ENCODE data around the gene SCG3.

Gene SCG3

GRCh38 chr15:51658664-51659063 lies 22.6 kb upstream of the SCG3 start:
- no peaks in the 10 kb centered on the region for H3K36me3 ChIP-seq

GRCh38 chr15:51661072-51661471 lies 20.2 kb upstream of the SCG3 start:
- no peaks in the 10 kb centered on the region for H3K9me3 ChIP-seq
- no peaks in the 10 kb centered on the region for H3K4me1 ChIP-seq
- H3K27ac ChIP-seq = no peak overlapping the region
- H3K36me3 ChIP-seq = no peaks in the 10 kb centered on the region
- H3K4me3 ChIP-seq = no peak overlapping the region
- H3K27me3 ChIP-seq = no peaks in the 10 kb centered on the region
- H3K4me2 ChIP-seq = no peak overlapping the region
- H3K9ac ChIP-seq = no peak overlapping the region
- TF ChIP-seq Cebpa-rat (IDR thresholded peaks at IDR 0.05) = no peak
- no peaks in the 10 kb centered on the region for H4K20me1 ChIP-seq

More at GRCh38 chr15:51658664-51659063, 22.6 kb upstream of the SCG3 start:
- no peak overlapping the region for H3K4me2 ChIP-seq
- TF ChIP-seq Cebpa-rat (IDR thresholded peaks at IDR 0.05) = no peak
- no peaks in the 10 kb centered on the region for H3K27me3 ChIP-seq
- H3K4me1 ChIP-seq = no peaks in the 10 kb centered on the region
- no peaks in the 10 kb centered on the region for H3K9me3 ChIP-seq
- H3K27ac ChIP-seq = no peak overlapping the region
- H3K4me3 ChIP-seq = no peak overlapping the region
- H3K9ac ChIP-seq = no peak overlapping the region
- H4K20me1 ChIP-seq = no peaks in the 10 kb centered on the region

GRCh38 chr15:51667478-51667877 lies 13.8 kb upstream of the SCG3 start:
- Histone ChIP-seq H3K4me1 (no peaks in the 10 kb centered on the region), H3K9me3 (no peaks in the 10 kb centered on the region), H3K9ac (no peak overlapping the region), H4K20me1 (no peaks in the 10 kb centered on the region), H3K27ac (no peak overlapping the region), H3K4me2 (no peak overlapping the region), H3K27me3 (no peaks in the 10 kb centered on the region), H3K36me3 (no peaks in the 10 kb centered on the region), H3K4me3 (no peak overlapping the region)
- no peak for TF ChIP-seq Cebpa-rat (IDR thresholded peaks at IDR 0.05)

DNA sequence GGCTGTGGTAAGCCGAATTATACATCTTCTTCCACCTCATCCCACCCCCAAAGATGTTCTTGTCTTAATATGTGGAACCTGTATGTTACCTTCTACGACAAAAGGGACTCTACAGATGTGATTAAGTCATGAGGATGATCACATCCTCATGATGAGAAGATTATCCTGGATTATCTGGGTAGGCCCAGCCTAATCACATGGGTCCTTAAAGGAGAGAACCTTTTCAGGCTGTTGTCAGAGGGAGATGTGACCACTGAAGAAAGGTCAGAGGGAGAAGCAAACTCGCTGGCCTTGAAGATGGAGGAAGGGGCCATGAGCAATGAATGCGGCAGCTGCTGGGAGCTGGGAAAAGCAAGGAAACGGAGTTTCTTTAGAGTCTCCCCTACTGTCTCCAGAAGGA lies 12.9 kb upstream of the SCG3 start:
- no peak overlapping the region for H3K4me2 ChIP-seq
- H3K9ac ChIP-seq = no peak overlapping the region
- no peak overlapping the region for H3K4me3 ChIP-seq
- no peaks in the 10 kb centered on the region for H3K27me3 ChIP-seq
- H3K4me1 ChIP-seq = no peaks in the 10 kb centered on the region
- no peak overlapping the region for H3K27ac ChIP-seq
- no peaks in the 10 kb centered on the region for H3K36me3 ChIP-seq
- no peaks in the 10 kb centered on the region for H3K9me3 ChIP-seq
- no peaks in the 10 kb centered on the region for H4K20me1 ChIP-seq
- TF ChIP-seq Cebpa-rat (IDR thresholded peaks at IDR 0.05) = no peak

DNA sequence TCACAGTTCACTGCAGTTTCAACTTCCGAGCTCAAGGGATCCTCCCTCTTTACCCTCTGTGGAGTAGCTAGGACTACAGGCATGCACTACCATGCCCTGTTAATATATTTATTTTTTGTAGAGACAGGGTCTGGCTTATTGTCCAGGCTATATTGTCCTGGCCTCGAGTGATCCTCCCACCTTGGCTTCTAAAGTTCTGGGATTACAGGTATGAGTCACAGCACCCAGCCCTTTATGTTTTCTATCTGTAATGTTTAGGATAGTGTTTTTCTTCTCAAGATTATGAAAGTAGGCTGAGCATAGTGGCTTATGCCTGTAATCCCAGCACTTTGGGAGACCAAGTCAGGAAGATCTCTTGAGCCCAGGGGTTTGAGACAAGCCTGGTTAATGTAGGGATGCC lies 11.9 kb upstream of the SCG3 start:
- no peaks in the 10 kb centered on the region for H3K9me3 ChIP-seq
- H3K4me1 ChIP-seq = no peaks in the 10 kb centered on the region
- no peaks in the 10 kb centered on the region for H3K36me3 ChIP-seq
- H4K20me1 ChIP-seq = no peaks in the 10 kb centered on the region
- H3K4me3 ChIP-seq = no peak overlapping the region
- H3K27me3 ChIP-seq = no peaks in the 10 kb centered on the region
- no peak overlapping the region for H3K4me2 ChIP-seq
- TF ChIP-seq Cebpa-rat (IDR thresholded peaks at IDR 0.05) = no peak
- no peak overlapping the region for H3K27ac ChIP-seq
- no peak overlapping the region for H3K9ac ChIP-seq

DNA sequence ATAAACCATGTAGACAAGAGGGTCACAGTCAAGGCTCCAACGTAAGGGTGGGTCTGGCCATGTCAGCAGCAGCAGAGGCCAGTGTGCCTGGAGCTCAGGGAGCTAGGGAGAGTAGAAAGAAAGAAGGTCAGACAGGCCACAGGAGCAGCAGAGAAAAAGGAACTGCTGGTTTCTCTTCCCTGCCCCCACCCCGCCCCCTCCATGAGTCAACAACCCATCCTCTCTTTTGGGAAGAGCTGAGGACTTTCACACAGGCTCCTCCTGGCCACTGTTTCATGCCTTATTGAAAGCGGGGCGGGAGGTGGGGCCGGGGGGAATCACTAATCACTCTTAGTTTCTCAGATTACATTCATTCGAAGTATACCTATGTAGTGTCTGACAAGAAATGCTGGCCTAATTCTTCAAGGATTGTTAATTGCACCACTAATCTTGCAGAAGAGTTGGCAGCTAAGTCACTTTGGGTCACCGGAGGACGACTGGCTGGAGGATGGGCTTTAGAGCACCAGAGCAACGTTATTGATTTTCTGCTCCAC lies 9.1 kb upstream of the SCG3 start:
- Histone ChIP-seq H3K9ac (no peak overlapping the region), H3K27ac (no peak overlapping the region), H4K20me1 (no peaks in the 10 kb centered on the region), H3K4me3 (no peak overlapping the region), H3K4me2 (no peak overlapping the region), H3K27me3 (no peaks in the 10 kb centered on the region), H3K4me1 (no peaks in the 10 kb centered on the region), H3K36me3 (no peaks in the 10 kb centered on the region), H3K9me3 (no peaks in the 10 kb centered on the region)
- TF ChIP-seq Cebpa-rat (IDR thresholded peaks at IDR 0.05) = no peak

DNA sequence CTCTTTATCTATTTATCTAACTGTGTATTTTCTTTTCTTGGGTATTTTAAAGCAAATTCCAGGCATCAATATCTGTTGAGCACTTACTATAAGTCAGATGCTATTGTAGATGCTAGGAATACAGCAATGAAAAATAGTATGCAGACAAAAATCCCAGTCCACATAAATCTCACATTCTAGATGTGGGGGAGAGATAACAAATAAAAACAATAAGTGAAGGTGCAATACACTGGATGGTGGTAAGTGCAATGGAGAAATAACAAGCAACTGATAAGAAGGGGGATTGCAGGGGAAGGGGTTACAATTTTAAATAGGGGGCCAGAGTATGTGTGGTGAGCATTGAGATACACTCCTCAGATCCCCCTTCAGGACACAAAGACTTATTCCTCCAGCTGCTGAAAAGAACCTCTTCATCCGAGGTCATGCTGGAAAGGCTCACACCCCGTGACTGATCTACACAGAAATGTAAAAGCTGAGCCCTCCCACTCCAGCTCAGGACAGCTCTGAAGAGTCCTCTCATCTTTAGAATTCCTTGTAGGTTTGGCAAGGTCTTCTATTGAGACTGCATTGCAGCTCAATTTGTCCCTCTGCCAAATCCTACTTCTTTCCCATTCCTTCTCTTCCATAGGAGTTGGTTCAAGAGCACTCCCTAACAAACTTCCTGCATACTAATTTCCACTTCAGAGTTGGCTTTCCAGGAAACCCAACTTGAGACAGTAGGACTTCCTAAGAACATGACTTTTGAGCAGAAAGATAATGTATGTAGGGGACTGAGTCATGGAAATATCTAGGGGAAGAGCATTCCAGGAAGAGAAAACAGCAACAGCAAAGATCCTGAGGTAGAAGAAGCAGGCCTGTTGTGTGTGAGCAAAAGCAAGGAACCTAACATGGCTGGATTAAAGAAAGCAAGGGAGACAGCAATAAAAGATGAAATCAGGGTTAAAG lies 8.1 kb upstream of the SCG3 start:
- Histone ChIP-seq H3K27ac (no peak overlapping the region), H3K36me3 (no peaks in the 10 kb centered on the region), H3K9ac (no peak overlapping the region), H3K4me2 (no peak overlapping the region), H4K20me1 (no peaks in the 10 kb centered on the region), H3K9me3 (no peaks in the 10 kb centered on the region), H3K27me3 (no peaks in the 10 kb centered on the region), H3K4me3 (no peak overlapping the region), H3K4me1 (no peaks in the 10 kb centered on the region)
- TF ChIP-seq Cebpa-rat (IDR thresholded peaks at IDR 0.05) = no peak

DNA sequence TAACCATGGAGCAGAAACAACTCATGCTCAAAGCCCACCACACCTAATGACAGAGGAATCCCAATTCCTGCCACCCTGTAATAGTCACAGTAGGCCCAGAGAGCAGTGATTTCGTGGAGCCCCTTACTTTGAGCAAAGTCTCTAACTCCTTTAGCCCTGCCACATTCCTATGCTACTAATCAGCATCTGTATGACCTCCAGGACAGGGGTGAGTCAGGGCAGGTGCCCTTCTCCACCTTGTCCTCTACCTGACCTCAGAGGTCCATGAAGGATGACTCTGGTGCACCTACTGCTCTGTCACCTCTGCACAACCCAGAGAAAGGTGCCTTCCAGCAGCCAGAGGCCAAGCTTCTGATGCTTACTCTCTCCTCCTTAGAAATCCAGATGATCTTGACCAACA lies 6.1 kb upstream of the SCG3 start:
- no peak overlapping the region for H3K9ac ChIP-seq
- no peaks in the 10 kb centered on the region for H3K9me3 ChIP-seq
- no peak for TF ChIP-seq Cebpa-rat (IDR thresholded peaks at IDR 0.05)
- no peaks in the 10 kb centered on the region for H3K4me1 ChIP-seq
- no peak overlapping the region for H3K4me2 ChIP-seq
- H3K27me3 ChIP-seq = no peaks in the 10 kb centered on the region
- no peak overlapping the region for H3K4me3 ChIP-seq
- no peaks in the 10 kb centered on the region for H4K20me1 ChIP-seq
- no peak overlapping the region for H3K27ac ChIP-seq
- no peaks in the 10 kb centered on the region for H3K36me3 ChIP-seq

DNA sequence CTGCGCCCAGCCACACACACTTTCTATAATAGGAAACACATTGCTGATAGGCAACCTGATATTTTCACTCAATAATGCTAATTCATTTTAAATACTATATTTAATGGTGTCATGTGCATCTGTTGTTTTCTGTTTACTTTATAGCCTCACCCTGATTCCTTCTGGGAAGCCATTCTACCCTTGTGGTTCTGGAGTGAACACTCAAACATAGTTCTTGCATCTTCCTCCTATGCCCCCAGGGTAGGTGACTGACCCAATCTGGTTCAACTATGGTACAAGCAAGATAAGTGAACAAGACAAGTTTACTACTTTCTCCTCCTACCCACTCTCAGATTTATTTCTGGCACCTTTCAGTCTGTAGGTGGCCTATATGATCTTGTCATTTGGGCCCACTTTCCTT lies 4.3 kb upstream of the SCG3 start:
- H3K4me1 ChIP-seq = no peaks in the 10 kb centered on the region
- no peaks in the 10 kb centered on the region for H3K36me3 ChIP-seq
- H4K20me1 ChIP-seq = no peaks in the 10 kb centered on the region
- H3K27me3 ChIP-seq = no peaks in the 10 kb centered on the region
- H3K4me3 ChIP-seq = no peak overlapping the region
- no peaks in the 10 kb centered on the region for H3K9me3 ChIP-seq
- no peak overlapping the region for H3K9ac ChIP-seq
- no peak for TF ChIP-seq Cebpa-rat (IDR thresholded peaks at IDR 0.05)
- no peak overlapping the region for H3K27ac ChIP-seq
- H3K4me2 ChIP-seq = no peak overlapping the region

DNA sequence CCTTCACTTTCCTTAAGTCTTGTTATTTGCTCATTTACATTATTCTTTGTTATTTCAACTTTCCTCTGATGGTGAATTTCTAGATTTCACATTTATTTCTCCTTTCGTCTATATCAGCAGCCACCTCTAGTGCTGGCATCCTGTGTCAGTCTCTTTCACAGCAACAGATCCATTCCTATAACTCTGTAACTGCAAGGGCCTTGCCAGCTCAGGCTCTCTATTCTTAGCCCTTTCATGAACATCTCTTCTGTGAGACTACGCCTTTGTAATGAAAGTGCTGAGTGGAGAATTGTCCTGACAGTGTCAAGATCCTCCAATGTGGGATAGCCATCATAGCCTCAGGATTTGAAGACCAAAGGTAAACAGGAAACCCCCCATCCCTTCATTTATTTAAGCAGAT lies 3.9 kb upstream of the SCG3 start:
- H3K36me3 ChIP-seq = no peaks in the 10 kb centered on the region

More for the DNA sequence above, 3.9 kb upstream of the SCG3 start:
- H3K4me2 ChIP-seq = no peak overlapping the region
- H3K9ac ChIP-seq = no peak overlapping the region
- no peak for TF ChIP-seq Cebpa-rat (IDR thresholded peaks at IDR 0.05)
- no peaks in the 10 kb centered on the region for H3K9me3 ChIP-seq
- no peaks in the 10 kb centered on the region for H4K20me1 ChIP-seq
- no peaks in the 10 kb centered on the region for H3K27me3 ChIP-seq
- H3K27ac ChIP-seq = no peak overlapping the region
- no peaks in the 10 kb centered on the region for H3K4me1 ChIP-seq
- H3K4me3 ChIP-seq = no peak overlapping the region

Data from BLaER1 (cell line).